GM10266 (cell line): ENCODE results near the gene EDNRA.
A peak's percentile ranks its signal among the peaks of the same experiment; 100 is the strongest.

Experiments
- DNase-seq: peaks from one replicate; pipeline ENCODE4 v3.0.0; 2012; ENCODE audit errors: extremely low spot score
- CTCF ChIP-seq: IDR thresholded peaks from 2 replicates; pipeline ENCODE4 v1.5.1; 2012; ENCODE audit warnings: mild to moderate bottlenecking, low read depth; ENCODE audit not compliant: control insufficient read depth, insufficient read depth; ENCODE audit errors: missing control alignments

Gene EDNRA

DNA sequence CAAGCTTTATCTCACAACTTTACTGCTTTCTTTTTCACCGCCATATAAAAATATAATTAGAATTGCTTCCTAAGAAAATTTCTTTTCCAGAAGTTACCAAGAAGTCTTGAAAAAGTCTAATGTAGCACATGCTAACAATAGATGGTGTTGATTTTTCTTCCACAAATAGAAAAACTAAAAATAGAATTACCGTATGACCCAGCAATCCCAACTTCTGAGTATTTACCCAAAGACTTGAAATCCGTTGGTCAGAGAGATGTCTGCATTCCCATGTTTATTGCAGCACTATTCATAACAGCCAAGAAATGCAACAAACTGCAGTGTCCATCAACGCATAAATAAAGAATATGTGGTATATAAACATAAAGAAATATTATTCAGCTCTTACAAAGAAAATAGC is 17.8 kb upstream of the EDNRA start:
- no peak for DNase-seq
- TF ChIP-seq CTCF = no peak

- no peak for TF ChIP-seq CTCF
- DNase-seq = no peak
Measured at GRCh38 chr4:147465461-147465860, 15.4 kb upstream of the EDNRA start.

GRCh38 chr4:147477439-147477838 is 3.5 kb upstream of the EDNRA start:
- TF ChIP-seq CTCF = no peak
- DNase-seq = peak; percentile 43

GRCh38 chr4:147479376-147479775 is 1.5 kb upstream of the EDNRA start:
- TF ChIP-seq CTCF = no peak
- no peak for DNase-seq

GRCh38 chr4:147479786-147480185 is 1.1 kb upstream of the EDNRA start:
- DNase-seq = no peak

GRCh38 chr4:147480502-147480890 is 401 bp upstream of the EDNRA start:
- no peak for TF ChIP-seq CTCF
- DNase-seq = no peak

More at GRCh38 chr4:147479786-147480185, 1.1 kb upstream of the EDNRA start:
- TF ChIP-seq CTCF = no peak

- no peak for TF ChIP-seq CTCF
- peak; percentile 38 for DNase-seq
Measured at GRCh38 chr4:147481577-147482109, 746 bp downstream of the EDNRA start.
